HEK293 (cell line): ENCODE results near the gene CIDEA.

ENCODE experiments used
- BCL11B ChIP-seq: fragments of 450-650 bp; formaldehyde crosslinking; IDR thresholded peaks from 2 replicates; pipeline ENCODE4 v1.5.1; 2016; ENCODE audit warnings: low read depth, missing biosample characterization, missing genetic modification characterization
- KLF10 ChIP-seq: fragments of 450-650 bp; IDR thresholded peaks from 2 replicates; pipeline ENCODE4 v1.5.1; 2018; ENCODE audit warnings: missing biosample characterization, mild to moderate bottlenecking, missing genetic modification characterization
- PRDM1 ChIP-seq: fragments of 450-650 bp; formaldehyde crosslinking; IDR thresholded peaks from 2 replicates; pipeline ENCODE4; 2016; ENCODE audit warnings: missing biosample characterization, missing genetic modification characterization
- PRDM10 ChIP-seq: fragments of 450-650 bp; formaldehyde crosslinking; IDR thresholded peaks from 2 replicates; pipeline ENCODE4 v1.5.1; 2016; ENCODE audit warnings: missing biosample characterization, missing genetic modification characterization
- RBAK ChIP-seq: fragments of 450-650 bp; formaldehyde crosslinking; IDR thresholded peaks from 2 replicates; pipeline ENCODE4 v1.5.1; 2016; ENCODE audit warnings: missing biosample characterization, missing genetic modification characterization
- REPIN1 ChIP-seq: fragments of 450-650 bp; formaldehyde crosslinking; IDR thresholded peaks from 2 replicates; pipeline ENCODE4 v1.5.1; 2017; ENCODE audit warnings: missing biosample characterization, missing genetic modification characterization, low read depth
- SALL2 ChIP-seq: fragments of 450-650 bp; formaldehyde crosslinking; IDR thresholded peaks from 2 replicates; pipeline ENCODE4 v1.5.0; 2017; ENCODE audit warnings: missing biosample characterization, mild to moderate bottlenecking, missing genetic modification characterization, borderline replicate concordance
- SCRT1 ChIP-seq: fragments of 450-650 bp; formaldehyde crosslinking; IDR thresholded peaks from 2 replicates; pipeline ENCODE4 v1.5.1; 2016; ENCODE audit warnings: missing biosample characterization, missing genetic modification characterization, borderline replicate concordance
- SCRT2 ChIP-seq: fragments of 450-650 bp; formaldehyde crosslinking; IDR thresholded peaks from 2 replicates; pipeline ENCODE4 v1.5.1; 2016; ENCODE audit warnings: missing biosample characterization, missing genetic modification characterization
- SP3 ChIP-seq: fragments of 450-650 bp; formaldehyde crosslinking; IDR thresholded peaks from 2 replicates; pipeline ENCODE4 v1.5.1; 2016; ENCODE audit warnings: missing biosample characterization, missing genetic modification characterization
- ZIC2 ChIP-seq: fragments of 450-650 bp; formaldehyde crosslinking; IDR thresholded peaks from 2 replicates; pipeline ENCODE4 v1.5.1; 2016; ENCODE audit warnings: missing biosample characterization, missing genetic modification characterization
- ZNF121 ChIP-seq: fragments of 450-650 bp; formaldehyde crosslinking; IDR thresholded peaks from 2 replicates; pipeline ENCODE4 v1.5.1; 2016; ENCODE audit warnings: missing biosample characterization, missing genetic modification characterization
- ZNF140 ChIP-seq: fragments of 450-650 bp; formaldehyde crosslinking; IDR thresholded peaks from 2 replicates; pipeline ENCODE4 v1.5.1; 2016; ENCODE audit warnings: missing biosample characterization, missing genetic modification characterization
- ZNF202 ChIP-seq: fragments of 450-650 bp; formaldehyde crosslinking; IDR thresholded peaks from 2 replicates; pipeline ENCODE4 v1.5.1; 2016; ENCODE audit warnings: missing biosample characterization, missing genetic modification characterization, borderline replicate concordance
- ZNF341 ChIP-seq: fragments of 450-650 bp; formaldehyde crosslinking; IDR thresholded peaks from 2 replicates; pipeline ENCODE4; 2016; ENCODE audit warnings: low read depth, missing biosample characterization, missing genetic modification characterization
- ZNF366 ChIP-seq: fragments of 450-650 bp; formaldehyde crosslinking; conservative IDR thresholded peaks from 2 replicates; pipeline ENCODE4 v1.5.1; 2016; ENCODE audit warnings: missing biosample characterization, missing genetic modification characterization
- ZNF394 ChIP-seq: fragments of 450-650 bp; formaldehyde crosslinking; IDR thresholded peaks from 2 replicates; pipeline ENCODE4 v1.5.1; 2016; ENCODE audit warnings: missing biosample characterization, missing genetic modification characterization, mild to moderate bottlenecking, moderate library complexity, borderline replicate concordance
- ZNF398 ChIP-seq: fragments of 450-650 bp; formaldehyde crosslinking; IDR thresholded peaks from 2 replicates; pipeline ENCODE4 v1.5.1; 2017; ENCODE audit warnings: missing biosample characterization, missing genetic modification characterization
- ZNF518A ChIP-seq: fragments of 450-650 bp; formaldehyde crosslinking; conservative IDR thresholded peaks from 2 replicates; pipeline ENCODE4 v1.5.1; 2016; ENCODE audit warnings: low read depth, missing biosample characterization, missing genetic modification characterization
- ZNF521 ChIP-seq: fragments of 450-650 bp; formaldehyde crosslinking; IDR thresholded peaks from 2 replicates; pipeline ENCODE4 v1.5.1; 2017; ENCODE audit warnings: missing biosample characterization, mild to moderate bottlenecking, missing genetic modification characterization
- ZNF549 ChIP-seq: fragments of 450-650 bp; IDR thresholded peaks from 2 replicates; pipeline ENCODE4 v1.5.1; 2018; ENCODE audit warnings: missing biosample characterization, missing genetic modification characterization, mild to moderate bottlenecking, inconsistent platforms, moderate library complexity
- ZNF571 ChIP-seq: fragments of 450-650 bp; formaldehyde crosslinking; IDR thresholded peaks from 2 replicates; pipeline ENCODE4 v1.5.0; 2017; ENCODE audit warnings: missing biosample characterization, missing genetic modification characterization
- ZNF596 ChIP-seq: fragments of 450-650 bp; IDR thresholded peaks from 2 replicates; pipeline ENCODE4 v1.5.0; 2018; ENCODE audit warnings: missing biosample characterization, mild to moderate bottlenecking, missing genetic modification characterization, moderate library complexity
- ZNF624 ChIP-seq: fragments of 450-650 bp; formaldehyde crosslinking; IDR thresholded peaks from 2 replicates; pipeline ENCODE4 v1.5.1; 2017; ENCODE audit warnings: missing biosample characterization, missing genetic modification characterization
- ZNF664 ChIP-seq: fragments of 450-650 bp; formaldehyde crosslinking; IDR thresholded peaks from 2 replicates; pipeline ENCODE4 v1.5.1; 2016; ENCODE audit warnings: missing biosample characterization, missing genetic modification characterization
- ZNF670 ChIP-seq: fragments of 450-650 bp; formaldehyde crosslinking; IDR thresholded peaks from 2 replicates; pipeline ENCODE4 v1.5.1; 2016; ENCODE audit warnings: missing biosample characterization, missing genetic modification characterization, low read depth
- ZXDB ChIP-seq: fragments of 450-650 bp; formaldehyde crosslinking; IDR thresholded peaks from 2 replicates; pipeline ENCODE4 v1.5.1; 2016; ENCODE audit warnings: missing biosample characterization, missing genetic modification characterization
- TF ChIP-seq, protein P1 (sequence below): fragments of 450-650 bp; formaldehyde crosslinking; optimal IDR thresholded peaks from 2 replicates; pipeline ENCODE3; 2016; ENCODE audit warnings: missing biosample characterization, mild to moderate bottlenecking, missing genetic modification characterization

Gene CIDEA

DNA sequence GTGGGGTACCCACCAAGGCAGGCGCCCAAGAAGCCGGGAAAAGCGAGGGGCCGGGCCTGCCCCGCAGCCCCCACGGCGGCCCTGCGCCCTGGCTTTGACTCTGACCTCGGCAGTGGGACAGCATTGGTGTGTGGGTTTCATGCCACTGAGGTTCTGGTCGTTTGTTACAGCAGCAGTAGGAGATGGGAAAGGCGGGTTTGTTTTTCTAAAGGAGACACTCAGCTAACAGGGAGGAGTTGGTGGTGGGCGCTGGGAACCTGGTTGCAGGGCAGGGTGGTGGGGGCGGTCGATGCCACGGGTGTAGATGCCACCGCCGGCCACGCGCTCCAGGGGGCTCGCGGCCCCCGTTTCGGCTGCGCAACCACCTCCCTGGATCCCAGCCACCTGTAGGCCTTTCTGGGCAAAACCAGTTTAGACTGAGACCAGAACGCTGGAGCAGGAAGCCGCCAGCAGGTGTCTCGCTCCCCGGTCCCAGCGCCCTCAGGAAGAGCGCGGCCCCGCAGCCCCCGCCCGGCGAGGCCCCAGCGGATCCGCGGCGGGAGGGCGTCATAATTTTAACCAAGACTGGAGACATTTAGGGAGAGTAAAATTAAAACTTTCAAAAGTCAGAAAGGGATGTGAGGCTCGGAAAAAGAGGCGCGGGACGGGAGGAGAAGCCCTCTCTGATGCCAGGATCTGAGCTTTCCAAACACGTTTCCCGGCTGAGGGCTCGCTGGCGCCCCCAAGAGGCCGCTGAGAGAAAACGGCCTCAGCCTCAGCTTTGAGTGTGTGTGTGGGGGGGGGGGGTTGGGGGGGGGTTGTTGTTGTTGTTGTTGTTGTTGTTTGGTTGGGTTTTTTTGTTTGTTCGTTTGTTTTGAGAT, 17.4 kb downstream of the CIDEA start (continued):
- TF ChIP-seq ZNF398 (no peak), ZNF202 (tag by site-specific recombination) (no peak), ZNF121 (tag by site-specific recombination) (peak; percentile 98), KLF10 (tag by site-specific recombination) (no peak), ZNF140 (tag by site-specific recombination) (no peak), ZNF624 (tag by site-specific recombination) (no peak), SCRT1 (tag by site-specific recombination) (peak; percentile 66; the same call in 1 of the 2 replicates), SALL2 (tag by site-specific recombination) (no peak), BCL11B (no peak), ZNF596 (tag by site-specific recombination) (no peak), SCRT2 (tag by site-specific recombination) (peak; percentile 96), PRDM10 (peak; percentile 66), RBAK (tag by site-specific recombination) (no peak), ZNF670 (tag by site-specific recombination) (no peak), ZNF664 (no peak), ZNF521 (tag by site-specific recombination) (no peak), ZNF394 (tag by site-specific recombination) (peak; percentile 46; the same call in 1 of the 2 replicates), ZNF341 (0 out of 2 replicates have a peak, but pooled peaks have one; percentile 42), ZIC2 (tag by site-specific recombination) (peak; percentile 63), ZNF571 (no peak), REPIN1 (tag by site-specific recombination) (no peak), SP3 (no peak), ZNF549 (tag by site-specific recombination) (no peak; the same call in 1 of the 2 replicates), ZNF366 (tag by site-specific recombination) (no peak), ZXDB (tag by site-specific recombination) (peak; percentile 74), ZNF518A (no peak), PRDM1 (peak; percentile 47; the same call in 1 of the 2 replicates)
- TF ChIP-seq, protein P1, sequence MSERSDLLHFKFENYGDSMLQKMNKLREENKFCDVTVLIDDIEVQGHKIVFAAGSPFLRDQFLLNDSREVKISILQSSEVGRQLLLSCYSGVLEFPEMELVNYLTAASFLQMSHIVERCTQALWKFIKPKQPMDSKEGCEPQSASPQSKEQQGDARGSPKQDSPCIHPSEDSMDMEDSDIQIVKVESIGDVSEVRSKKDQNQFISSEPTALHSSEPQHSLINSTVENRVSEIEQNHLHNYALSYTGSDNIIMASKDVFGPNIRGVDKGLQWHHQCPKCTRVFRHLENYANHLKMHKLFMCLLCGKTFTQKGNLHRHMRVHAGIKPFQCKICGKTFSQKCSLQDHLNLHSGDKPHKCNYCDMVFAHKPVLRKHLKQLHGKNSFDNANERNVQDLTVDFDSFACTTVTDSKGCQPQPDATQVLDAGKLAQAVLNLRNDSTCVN: peak; percentile 70
